Measurements from ENCODE around the gene CX3CR1.

Gene CX3CR1

GRCh38 chr3:39292961-39293360 is 13.1 kb upstream of the CX3CR1 start:
- DNase-seq (ENCODE audit: low read depth in 2 of 3, low spot score in 1 of 3), result no peak

GRCh38 chr3:39291903-39292329 is 12.1 kb upstream of the CX3CR1 start:
- DNase-seq (ENCODE audit: low read depth in 2 of 3, low spot score in 1 of 3), result peak; percentile 59 to 80 (median 62)

- DNase-seq (ENCODE audit: low read depth in 2 of 3, low spot score in 1 of 3), result no peak
Observed at GRCh38 chr3:39290255-39290654, 10.4 kb upstream of the CX3CR1 start.

- DNase-seq (ENCODE audit: low read depth in 2 of 3, low spot score in 1 of 3), result no peak
Observed at GRCh38 chr3:39289107-39289506, 9.3 kb upstream of the CX3CR1 start.

GRCh38 chr3:39288300-39288808 is 8.5 kb upstream of the CX3CR1 start:
- peak; percentile 69 to 80 (median 72) for DNase-seq (ENCODE audit: low read depth in 2 of 3, low spot score in 1 of 3)

- no peak for DNase-seq (ENCODE audit: low read depth in 2 of 3, low spot score in 1 of 3)
Observed at GRCh38 chr3:39287216-39288164, 7.7 kb upstream of the CX3CR1 start.

- no peak for DNase-seq (ENCODE audit: low read depth in 2 of 3, low spot score in 1 of 3)
Observed at GRCh38 chr3:39286771-39287170, 6.9 kb upstream of the CX3CR1 start.

- DNase-seq (ENCODE audit: low read depth in 2 of 3, low spot score in 1 of 3), result no peak
Observed at GRCh38 chr3:39285332-39285731, 5.5 kb upstream of the CX3CR1 start.

GRCh38 chr3:39284457-39284881 is 4.6 kb upstream of the CX3CR1 start:
- DNase-seq (ENCODE audit: low read depth in 2 of 3, low spot score in 1 of 3), result no peak

- DNase-seq (ENCODE audit: low read depth in 2 of 3, low spot score in 1 of 3), result no peak
Observed at GRCh38 chr3:39282057-39282456, 2.2 kb upstream of the CX3CR1 start.

GRCh38 chr3:39281533-39281932 is 1.7 kb upstream of the CX3CR1 start:
- DNase-seq (ENCODE audit: low read depth in 2 of 3, low spot score in 1 of 3), result no peak

- DNase-seq (ENCODE audit: low read depth in 2 of 3, low spot score in 1 of 3), result no peak
Observed at GRCh38 chr3:39280571-39280970, 735 bp upstream of the CX3CR1 start.

- no peak for DNase-seq (ENCODE audit: low read depth in 2 of 3, low spot score in 1 of 3)
Observed at GRCh38 chr3:39278616-39278935, 1.3 kb downstream of the CX3CR1 start.

GRCh38 chr3:39277893-39278615 is 1.8 kb downstream of the CX3CR1 start:
- no peak for DNase-seq (ENCODE audit: low read depth in 2 of 3, low spot score in 1 of 3)

- no peak for DNase-seq (ENCODE audit: low read depth in 2 of 3, low spot score in 1 of 3)
Observed at GRCh38 chr3:39276746-39277145, 3.1 kb downstream of the CX3CR1 start.

- DNase-seq (ENCODE audit: low read depth in 2 of 3, low spot score in 1 of 3), result no peak
Observed at GRCh38 chr3:39275963-39276593, 3.8 kb downstream of the CX3CR1 start.

GRCh38 chr3:39275052-39275451 is 4.8 kb downstream of the CX3CR1 start:
- DNase-seq (ENCODE audit: low read depth in 2 of 3, low spot score in 1 of 3), result no peak

- DNase-seq (ENCODE audit: low read depth in 2 of 3, low spot score in 1 of 3), result no peak
Observed at GRCh38 chr3:39273119-39273518, 6.7 kb downstream of the CX3CR1 start.

- no peak for DNase-seq (ENCODE audit: low read depth in 2 of 3, low spot score in 1 of 3)
Observed at GRCh38 chr3:39272191-39272590, 7.6 kb downstream of the CX3CR1 start.

GRCh38 chr3:39271363-39271914 is 8.4 kb downstream of the CX3CR1 start:
- DNase-seq (ENCODE audit: low read depth in 2 of 3, low spot score in 1 of 3), result no peak

GRCh38 chr3:39269528-39269927 is 10.3 kb downstream of the CX3CR1 start:
- no peak for DNase-seq (ENCODE audit: low read depth in 2 of 3, low spot score in 1 of 3)
